ENCODE data around the gene PACRG.

- no peak for TF ChIP-seq MXI1 (IDR thresholded peaks at IDR 0.05; ENCODE audit: low read depth, low read length)
- TF ChIP-seq NFIC (IDR thresholded peaks at IDR 0.05; ENCODE audit: borderline replicate concordance): no peak
- no peak for TF ChIP-seq CTCF (IDR thresholded peaks at IDR 0.05)
Measured at GRCh38 chr6:162773996-162774395, 46.2 kb downstream of the PACRG start.
